Measurements from ENCODE around the gene CD81.
"Not testable (repeated sequence)": the region's sequence is repeated elsewhere in the genome, so short reads cannot be mapped to it uniquely, and the experiment has no call there.

GRCh38 chr11:2338760-2339159, 38.4 kb upstream of the CD81 start:
- TF ChIP-seq ZNF512 (CRISPR knock-in tag; IDR thresholded peaks at IDR 0.05; ENCODE audit: borderline replicate concordance); EMX1 (CRISPR knock-in tag; IDR thresholded peaks at IDR 0.05); CTCF (IDR thresholded peaks at IDR 0.05); ETV6 (CRISPR knock-in tag; IDR thresholded peaks at IDR 0.05); E2F1 (CRISPR knock-in tag; IDR thresholded peaks at IDR 0.05): not testable (repeated sequence)

Measured in WTC11 (cell line).